Gastroesophageal sphincter (tissue), 3 donors: ENCODE data around the gene FREM3.

Experiments
- EP300 ChIP-seq: sonication (generic); formaldehyde crosslinking; IDR thresholded peaks from one replicate; pipeline ENCODE4 v1.6.1; 2017; ENCODE audit warnings: antibody characterized with exemption, mild to moderate bottlenecking
- TF ChIP-seq, protein P1 (sequence below), 4 experiments: fragments of 200-600 bp in 2 of 4; fragments of 450-650 bp in 2 of 4; sonication (generic) in 1 of 4; IDR thresholded peaks; one replicate each; pipeline ENCODE4 v1.5.1; 2017 to 2019; ENCODE audit warnings: antibody characterized with exemption in 4 of 4, mild to moderate bottlenecking in 2 of 4, moderate library complexity in 2 of 4

DNA sequence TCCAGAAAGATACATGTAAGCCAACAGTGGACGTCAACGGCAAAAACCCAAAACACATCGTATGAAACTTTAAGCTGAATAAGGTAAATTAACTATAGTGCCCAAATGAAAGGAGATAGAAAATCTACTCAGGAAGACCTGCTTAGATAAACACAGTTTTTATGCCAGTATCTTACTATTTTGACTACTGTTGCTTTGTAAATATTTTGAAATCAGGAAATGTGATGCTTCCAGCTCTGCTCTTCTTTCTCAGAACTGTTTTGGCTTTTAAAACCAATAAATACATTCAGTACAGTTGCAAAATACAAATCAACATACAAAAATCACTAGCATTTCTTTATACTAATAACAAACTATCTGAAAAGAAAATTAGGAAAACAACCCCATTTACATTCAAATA is 103.2 kb downstream of the FREM3 start:
- TF ChIP-seq, protein P1, sequence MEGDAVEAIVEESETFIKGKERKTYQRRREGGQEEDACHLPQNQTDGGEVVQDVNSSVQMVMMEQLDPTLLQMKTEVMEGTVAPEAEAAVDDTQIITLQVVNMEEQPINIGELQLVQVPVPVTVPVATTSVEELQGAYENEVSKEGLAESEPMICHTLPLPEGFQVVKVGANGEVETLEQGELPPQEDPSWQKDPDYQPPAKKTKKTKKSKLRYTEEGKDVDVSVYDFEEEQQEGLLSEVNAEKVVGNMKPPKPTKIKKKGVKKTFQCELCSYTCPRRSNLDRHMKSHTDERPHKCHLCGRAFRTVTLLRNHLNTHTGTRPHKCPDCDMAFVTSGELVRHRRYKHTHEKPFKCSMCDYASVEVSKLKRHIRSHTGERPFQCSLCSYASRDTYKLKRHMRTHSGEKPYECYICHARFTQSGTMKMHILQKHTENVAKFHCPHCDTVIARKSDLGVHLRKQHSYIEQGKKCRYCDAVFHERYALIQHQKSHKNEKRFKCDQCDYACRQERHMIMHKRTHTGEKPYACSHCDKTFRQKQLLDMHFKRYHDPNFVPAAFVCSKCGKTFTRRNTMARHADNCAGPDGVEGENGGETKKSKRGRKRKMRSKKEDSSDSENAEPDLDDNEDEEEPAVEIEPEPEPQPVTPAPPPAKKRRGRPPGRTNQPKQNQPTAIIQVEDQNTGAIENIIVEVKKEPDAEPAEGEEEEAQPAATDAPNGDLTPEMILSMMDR (IDR thresholded peaks at IDR 0.05) = no peak
- no peak for TF ChIP-seq EP300
